GM21515 (cell line): ENCODE results near the gene NR2F1-AS1.
"Not testable (repeated sequence)": the region's sequence is repeated elsewhere in the genome, so short reads cannot be mapped to it uniquely, and the experiment has no call there.

Experiments used
- ATAC-seq: cut with Tn5 transposase; IDR thresholded peaks from one replicate; pipeline ENCODE4 v1.9.1; 2021; ENCODE audit not compliant: unreplicated experiment

NR2F1-AS1 gene

GRCh38 chr5:93577854-93578812, 2.9 kb downstream of the NR2F1-AS1 start:
- no peak for ATAC-seq

- no peak for ATAC-seq
These were observed 3.8 kb downstream of the NR2F1-AS1 start for GRCh38 chr5:93576994-93577853.

- no peak for ATAC-seq
These were observed 5.3 kb downstream of the NR2F1-AS1 start for GRCh38 chr5:93575461-93576414.

GRCh38 chr5:93574491-93575305, 6.3 kb downstream of the NR2F1-AS1 start:
- ATAC-seq = no peak

GRCh38 chr5:93573354-93574351, 7.4 kb downstream of the NR2F1-AS1 start:
- no peak for ATAC-seq

- no peak for ATAC-seq
These were observed 8.2 kb downstream of the NR2F1-AS1 start for GRCh38 chr5:93572608-93573353.

- ATAC-seq = no peak
These were observed 8.9 kb downstream of the NR2F1-AS1 start for GRCh38 chr5:93572101-93572607.

GRCh38 chr5:93571114-93571949, 9.7 kb downstream of the NR2F1-AS1 start:
- no peak for ATAC-seq

GRCh38 chr5:93570294-93571113, 10.5 kb downstream of the NR2F1-AS1 start:
- no peak for ATAC-seq

GRCh38 chr5:93569300-93570160, 11.5 kb downstream of the NR2F1-AS1 start:
- no peak for ATAC-seq

- ATAC-seq = no peak
These were observed 13.6 kb downstream of the NR2F1-AS1 start for GRCh38 chr5:93567424-93567823.

GRCh38 chr5:93566091-93566490, 14.9 kb downstream of the NR2F1-AS1 start:
- ATAC-seq = no peak

- no peak for ATAC-seq
These were observed 23.9 kb downstream of the NR2F1-AS1 start for GRCh38 chr5:93557021-93557604.

GRCh38 chr5:93549594-93549993, 31.4 kb downstream of the NR2F1-AS1 start:
- not testable (repeated sequence) for ATAC-seq

- ATAC-seq = no peak
These were observed 35.1 kb downstream of the NR2F1-AS1 start for GRCh38 chr5:93545872-93546271.
